Cardiac muscle cell (in vitro differentiated cells and primary cell): ENCODE results near the gene FANCG. TPM values are rescaled to one million over a fixed set of nuclear protein-coding genes. Genes with fewer than 3 reads are reported as not detected.

Source experiments
- DNase-seq, 2 donors: peaks; one replicate each; pipeline versions ENCODE4 v3.0.0 to v3.0.0-alpha.2; 2010 to 2017; ENCODE audit warnings: low read depth in 1 of 2, low spot score in 1 of 2
- H3K27ac ChIP-seq: fragments of 200-600 bp; sonication (generic); 2 replicates; pipeline ENCODE4 v1.5.1; 2016
- H3K27me3 ChIP-seq: fragments of 200-600 bp; sonication (generic); 2 replicates; pipeline ENCODE4 v1.6.0; 2016; ENCODE audit warnings: control low read depth
- H3K36me3 ChIP-seq: fragments of 200-600 bp; sonication (generic); 2 replicates; pipeline ENCODE4 v1.5.1; 2016; ENCODE audit warnings: control low read depth
- H3K4me1 ChIP-seq: fragments of 200-600 bp; sonication (generic); 2 replicates; pipeline ENCODE4 v1.8.1; 2017; ENCODE audit warnings: low read depth, mild to moderate bottlenecking, mixed run types
- H3K4me3 ChIP-seq: fragments of 200-600 bp; sonication (generic); 2 replicates; pipeline ENCODE4 v1.5.1; 2016; ENCODE audit warnings: mild to moderate bottlenecking
- H3K9me3 ChIP-seq: fragments of 200-600 bp; sonication (generic); 2 replicates; pipeline ENCODE4 v1.5.1; 2017; ENCODE audit warnings: low read depth, mild to moderate bottlenecking, control low read depth
- polyA plus RNA-seq: library from polyadenylated mRNA; unstranded; fragments of >200 nt; fragmentation: Nextera tagmentation; extraction: Ambion mirVana; gene quantifications from 2 replicates; pipeline ENCODE4 v1.2.1, GENCODE V29; 2016
- total RNA-seq: library from RNA; depleted of rRNA; stranded (reverse); fragments of >200 nt; gene quantifications from 2 replicates; pipeline ENCODE4 v1.2.3, GENCODE V29; 2016
- TF ChIP-seq, protein P1 (sequence below): IDR thresholded peaks from 2 replicates; pipeline ENCODE4 v1.5.1; 2012; ENCODE audit warnings: low read depth, mild to moderate bottlenecking, low read length

FANCG gene
- total RNA-seq (22.8 and 32.8 TPM in 2 replicates), polyA plus RNA-seq (31.7 and 46.5 TPM in 2 replicates)

DNA sequence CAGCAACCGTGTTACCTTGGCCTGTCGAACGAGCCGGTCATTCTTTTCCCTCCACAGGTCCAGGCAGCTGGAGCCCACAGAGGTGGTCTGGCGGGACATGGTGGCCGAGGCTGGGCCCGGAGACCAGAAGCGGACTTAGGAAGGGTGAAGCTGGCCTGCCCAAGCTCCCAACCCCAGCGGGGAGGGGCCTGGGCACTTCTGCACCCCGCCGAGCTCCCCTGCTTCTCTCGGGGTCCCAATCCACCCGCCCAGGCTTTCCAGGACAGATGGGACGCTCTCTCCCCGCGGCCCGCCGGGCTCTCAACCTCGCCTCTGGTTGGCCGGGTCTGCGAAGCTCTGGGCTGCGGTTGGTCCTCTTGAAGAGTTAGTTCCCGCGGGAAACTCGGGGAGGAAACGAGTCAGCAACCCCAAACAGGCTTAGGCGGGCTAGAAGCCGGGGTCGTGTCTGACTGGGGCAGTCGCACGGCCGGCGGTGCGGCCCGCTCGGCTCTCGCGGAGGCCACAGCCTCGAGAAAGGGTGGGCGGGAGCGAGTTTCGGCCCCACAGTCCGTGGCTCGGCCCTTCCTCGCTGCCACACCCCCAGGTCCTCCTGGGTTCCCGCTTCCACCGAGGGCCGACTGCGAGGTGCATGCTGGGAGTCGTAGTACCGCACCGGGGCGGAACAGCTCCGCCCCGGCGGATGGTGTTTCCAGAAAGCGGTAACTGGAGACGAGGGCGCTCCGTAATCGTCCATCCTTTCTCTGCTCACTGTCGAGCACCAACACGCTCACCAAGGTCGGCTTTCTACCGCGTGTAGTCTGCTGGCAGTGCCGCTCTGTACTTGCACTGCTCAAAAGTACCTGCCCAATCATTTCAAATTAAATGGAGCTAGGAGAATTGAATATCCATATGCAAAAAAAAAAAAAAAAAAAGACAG is at the start of gene FANCG:
FANCG (minus strand) TSS at position 517 of the 916 bp plus-strand sequence; CDS start at position 99, 418 bp downstream.
- Histone ChIP-seq H3K9me3 (no peaks in the 10 kb centered on the region), H3K27me3 (no peaks in the 10 kb centered on the region), H3K27ac (peak within 1 kb of the TSS; percentile 41), H3K4me3 (peak within 1 kb of the TSS; percentile 82), H3K36me3 (no peaks in the 10 kb centered on the region), H3K4me1 (peaks cover 7% of the 10 kb centered on the region)
- TF ChIP-seq, protein P1, sequence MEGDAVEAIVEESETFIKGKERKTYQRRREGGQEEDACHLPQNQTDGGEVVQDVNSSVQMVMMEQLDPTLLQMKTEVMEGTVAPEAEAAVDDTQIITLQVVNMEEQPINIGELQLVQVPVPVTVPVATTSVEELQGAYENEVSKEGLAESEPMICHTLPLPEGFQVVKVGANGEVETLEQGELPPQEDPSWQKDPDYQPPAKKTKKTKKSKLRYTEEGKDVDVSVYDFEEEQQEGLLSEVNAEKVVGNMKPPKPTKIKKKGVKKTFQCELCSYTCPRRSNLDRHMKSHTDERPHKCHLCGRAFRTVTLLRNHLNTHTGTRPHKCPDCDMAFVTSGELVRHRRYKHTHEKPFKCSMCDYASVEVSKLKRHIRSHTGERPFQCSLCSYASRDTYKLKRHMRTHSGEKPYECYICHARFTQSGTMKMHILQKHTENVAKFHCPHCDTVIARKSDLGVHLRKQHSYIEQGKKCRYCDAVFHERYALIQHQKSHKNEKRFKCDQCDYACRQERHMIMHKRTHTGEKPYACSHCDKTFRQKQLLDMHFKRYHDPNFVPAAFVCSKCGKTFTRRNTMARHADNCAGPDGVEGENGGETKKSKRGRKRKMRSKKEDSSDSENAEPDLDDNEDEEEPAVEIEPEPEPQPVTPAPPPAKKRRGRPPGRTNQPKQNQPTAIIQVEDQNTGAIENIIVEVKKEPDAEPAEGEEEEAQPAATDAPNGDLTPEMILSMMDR: no peak
- peak; percentile 94 for DNase-seq

DNA sequence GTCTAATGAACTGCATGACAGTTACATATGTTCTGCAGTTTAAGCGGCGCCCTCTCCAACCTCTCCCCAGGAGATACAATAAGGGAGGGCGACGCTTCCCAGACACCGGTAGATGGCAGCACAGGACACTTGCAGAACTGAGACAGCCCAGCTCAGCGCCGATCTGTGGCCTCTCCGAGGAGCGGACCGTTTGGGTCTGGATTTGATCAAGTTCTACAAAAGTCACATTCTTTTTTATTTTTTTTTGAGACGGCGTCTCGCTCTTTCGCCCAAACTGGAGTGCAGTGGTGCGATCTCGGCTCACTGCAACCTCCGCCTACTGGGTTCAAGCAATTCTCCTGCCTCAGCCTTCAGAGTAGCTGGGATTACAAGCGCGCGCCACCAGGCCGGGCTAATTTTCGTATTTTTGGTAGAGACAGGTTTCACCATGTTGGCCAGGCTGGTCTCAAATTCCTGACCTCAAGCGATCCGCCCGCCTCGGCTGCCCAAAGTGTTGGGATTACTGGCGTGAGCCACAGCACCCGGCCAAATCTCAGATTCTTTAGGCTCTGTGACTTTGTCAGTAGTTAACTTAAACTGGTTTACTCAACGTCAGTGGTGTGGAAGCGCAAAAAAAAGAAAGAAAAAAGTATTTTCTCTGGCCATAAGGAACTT is 37.3 kb upstream of the FANCG start:
- Histone ChIP-seq H3K9me3 (no peaks in the 10 kb centered on the region), H3K27me3 (no peaks in the 10 kb centered on the region), H3K4me1 (peaks cover 14% of the 10 kb centered on the region), H3K27ac (no peak overlapping the region), H3K36me3 (no peaks in the 10 kb centered on the region), H3K4me3 (peak overlapping the region; percentile 47)
- TF ChIP-seq, protein P1: peak; percentile 90
- DNase-seq: peak; percentile 96 to 97

DNA sequence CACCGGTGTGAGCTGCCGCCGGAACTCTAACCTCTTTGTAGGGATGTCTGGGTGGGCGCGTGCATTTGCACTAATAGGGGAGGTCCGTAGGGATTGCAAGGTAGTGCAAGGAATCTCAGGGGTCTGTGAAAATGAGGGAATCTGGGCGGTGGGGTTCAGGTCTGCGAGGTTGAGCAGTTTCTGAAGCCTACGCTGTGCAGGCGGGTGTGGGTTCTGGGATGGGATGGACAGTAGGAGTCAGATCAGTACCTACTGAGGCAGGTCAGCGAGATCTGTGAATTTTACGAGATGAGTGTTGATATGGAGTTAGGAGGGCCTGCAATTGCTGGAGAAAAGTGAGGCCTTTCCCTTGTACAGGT is 36.8 kb upstream of the FANCG start:
- peak overlapping the region; percentile 47 for H3K4me3 ChIP-seq
- TF ChIP-seq, protein P1: no peak

DNA sequence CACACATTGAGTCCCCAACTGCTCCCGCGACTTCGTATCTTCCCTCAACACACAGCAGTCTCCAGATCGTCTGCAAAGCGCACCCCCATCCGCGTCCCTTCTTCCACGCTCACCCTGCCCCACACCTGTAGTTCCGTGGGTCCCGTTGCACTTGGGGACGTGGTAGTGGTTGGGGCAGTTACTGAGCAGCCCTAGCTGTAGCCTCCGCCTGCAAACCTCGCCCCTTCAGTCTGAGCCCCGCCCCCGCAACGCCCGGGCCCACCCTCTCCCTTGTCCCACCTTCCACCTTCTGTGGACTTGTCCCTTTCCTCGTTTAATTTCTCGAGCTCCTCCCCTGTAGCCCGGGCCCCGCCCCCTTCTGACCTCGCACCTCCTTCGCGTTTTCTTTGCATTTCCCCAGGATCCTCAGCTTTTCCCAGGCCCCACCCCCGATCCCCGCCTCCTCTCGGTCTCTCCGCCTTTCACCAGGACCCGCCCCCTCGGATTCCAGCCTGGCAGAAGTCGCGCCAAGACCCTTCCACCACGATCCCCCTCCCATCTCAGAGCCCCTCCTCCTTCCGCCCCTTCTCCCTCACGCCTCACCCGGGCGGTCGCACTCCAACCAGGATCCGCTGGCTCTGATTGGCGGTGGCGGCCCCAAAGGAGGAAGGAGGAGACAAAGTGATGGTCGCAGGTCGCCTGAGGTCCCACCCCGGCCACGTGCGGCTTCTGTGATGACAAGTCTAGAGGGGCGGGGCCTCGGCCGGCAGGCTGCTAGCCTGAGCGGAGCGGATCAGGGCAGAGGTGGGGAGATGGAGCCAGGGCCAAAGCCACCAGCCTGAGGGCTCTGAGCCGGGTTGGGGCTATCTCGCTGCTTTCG is 36.2 kb upstream of the FANCG start, which contains the start of gene ATOSB:
ATOSB (minus strand) TSS at position 183 of the 859 bp plus-strand sequence. CDS start 7,588 bp downstream, outside the sequence.
- peak within 1 kb of the TSS; percentile 47 for H3K4me3 ChIP-seq
- H3K27me3 ChIP-seq: no peaks in the 10 kb centered on the region
- peaks cover 18% of the 10 kb centered on the region for H3K4me1 ChIP-seq
- TF ChIP-seq, protein P1: no peak
- H3K36me3 ChIP-seq: no peaks in the 10 kb centered on the region
- peak within 1 kb of the TSS; percentile 91 for H3K27ac ChIP-seq
- DNase-seq: peak; percentile 98 to 99
- H3K9me3 ChIP-seq: no peaks in the 10 kb centered on the region

More for the DNA sequence above, 36.8 kb upstream of the FANCG start:
- peaks cover 18% of the 10 kb centered on the region for H3K4me1 ChIP-seq
- H3K36me3 ChIP-seq: no peaks in the 10 kb centered on the region
- H3K9me3 ChIP-seq: no peaks in the 10 kb centered on the region
- H3K27ac ChIP-seq: peak overlapping the region; percentile 70
- H3K27me3 ChIP-seq: no peaks in the 10 kb centered on the region
- DNase-seq: no peak
